Measurements from ENCODE around the gene DRICH1. TPM values are rescaled to one million over a fixed set of nuclear protein-coding genes. Genes with fewer than 3 reads are reported as not detected.

Gene DRICH1, protein sequence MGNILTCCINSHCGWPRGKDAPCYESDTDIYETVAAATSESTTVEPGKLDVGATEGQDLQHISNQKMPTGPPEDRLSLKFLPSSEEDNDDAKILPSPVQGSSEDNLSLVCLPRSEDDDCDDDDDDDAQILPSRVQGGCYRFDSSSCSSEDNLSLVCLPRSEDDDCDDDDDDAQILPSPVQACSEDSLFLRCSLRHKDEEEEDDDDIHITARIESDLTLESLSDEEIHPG
- 0.21 and 0.41 TPM in 2 replicates for polyA plus RNA-seq (2012; rRNA removed)
- polyA plus RNA-seq (2012; cell fraction: cytosol; rRNA removed), result 0.10 and 0.12 TPM in 2 replicates
- 2.4 and 2.6 TPM in 2 replicates for polyA plus RNA-seq (2012; cell fraction: nucleus; rRNA removed)

DNA sequence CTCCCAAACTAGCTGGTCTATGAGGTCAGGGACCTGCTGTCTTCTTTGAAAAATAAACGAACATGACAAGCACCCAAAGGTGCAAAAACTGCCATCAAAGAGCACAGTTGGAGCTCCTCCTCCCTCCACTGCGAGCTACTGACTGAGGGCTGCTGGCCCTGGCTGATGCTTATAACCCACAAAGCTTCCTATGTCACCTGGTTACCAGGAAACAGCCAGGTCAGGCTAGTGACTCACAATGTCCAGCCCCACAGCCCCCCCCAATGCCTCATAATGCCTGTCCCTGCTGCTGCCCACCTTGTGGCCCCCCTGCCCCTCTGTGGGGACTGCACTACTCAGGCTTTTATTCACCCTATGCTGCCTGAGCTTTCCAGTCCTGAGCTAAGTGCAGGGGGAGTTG is at the start of gene DRICH1:
DRICH1 (minus strand) TSS at position 144 of the 400 bp plus-strand sequence. CDS start 298 bp downstream, outside the sequence.
- CTCF ChIA-PET, result no interaction called here
- Histone ChIP-seq H3K9me3 (no peaks in the 10 kb centered on the region), H3K27me3 (ENCODE audit: insufficient read depth) (no peaks in the 10 kb centered on the region), H3K9ac (no peak within 1 kb of the TSS), H3K4me2 (no peak within 1 kb of the TSS), H4K20me1 (ENCODE audit: insufficient read depth) (no peaks in the 10 kb centered on the region), H3K27ac (ENCODE audit: low read depth in 2 of 2, low read length in 1 of 2) (no peak within 1 kb of the TSS), H2AFZ (ENCODE audit: low read depth) (no peak within 1 kb of the TSS), H3K79me2 (ENCODE audit: insufficient read depth) (no peaks in the 10 kb centered on the region), H3K4me1 (ENCODE audit: control insufficient read depth in 1 of 2, insufficient read depth in 2 of 2, low read depth in 1 of 2, low read length in 1 of 2) (no peaks in the 10 kb centered on the region), H3K4me3 (ENCODE audit: low read depth in 2 of 2, low read length in 1 of 2) (no peak within 1 kb of the TSS), H3K36me3 (replicated peaks in 1 of 2; ENCODE audit: control insufficient read depth in 1 of 2, insufficient read depth in 2 of 2, low read length in 1 of 2) (no peaks in the 10 kb centered on the region), H3F3A (replicated peaks; ENCODE audit: insufficient read depth) (no peaks in the 10 kb centered on the region), H3K9me2 (no peaks in the 10 kb centered on the region)
- POLR2A ChIA-PET, result interaction anchor here (0.6 kb wide), 1 partner anchor 27 kb away, joined by 3 read pairs; no protein-coding TSS in a partner anchor
- WGBS (ENCODE audit: low lambda C conversion rate), result 13% methylated on average over 1 of the region's 2 CpGs
- no peak for DNase-seq
- TF ChIP-seq MXI1 (IDR thresholded peaks at IDR 0.05; ENCODE audit: low read depth, low read length), result no peak
- TF ChIP-seq, protein P1, sequence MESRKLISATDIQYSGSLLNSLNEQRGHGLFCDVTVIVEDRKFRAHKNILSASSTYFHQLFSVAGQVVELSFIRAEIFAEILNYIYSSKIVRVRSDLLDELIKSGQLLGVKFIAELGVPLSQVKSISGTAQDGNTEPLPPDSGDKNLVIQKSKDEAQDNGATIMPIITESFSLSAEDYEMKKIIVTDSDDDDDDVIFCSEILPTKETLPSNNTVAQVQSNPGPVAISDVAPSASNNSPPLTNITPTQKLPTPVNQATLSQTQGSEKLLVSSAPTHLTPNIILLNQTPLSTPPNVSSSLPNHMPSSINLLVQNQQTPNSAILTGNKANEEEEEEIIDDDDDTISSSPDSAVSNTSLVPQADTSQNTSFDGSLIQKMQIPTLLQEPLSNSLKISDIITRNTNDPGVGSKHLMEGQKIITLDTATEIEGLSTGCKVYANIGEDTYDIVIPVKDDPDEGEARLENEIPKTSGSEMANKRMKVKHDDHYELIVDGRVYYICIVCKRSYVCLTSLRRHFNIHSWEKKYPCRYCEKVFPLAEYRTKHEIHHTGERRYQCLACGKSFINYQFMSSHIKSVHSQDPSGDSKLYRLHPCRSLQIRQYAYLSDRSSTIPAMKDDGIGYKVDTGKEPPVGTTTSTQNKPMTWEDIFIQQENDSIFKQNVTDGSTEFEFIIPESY (IDR thresholded peaks at IDR 0.05; ENCODE audit: borderline replicate concordance, low read depth), result no peak
- TF ChIP-seq RFX5 (IDR thresholded peaks at IDR 0.05; ENCODE audit: low read length), result no peak
- TF ChIP-seq SMC3 (IDR thresholded peaks at IDR 0.05; ENCODE audit: low read depth, low read length), result no peak
- TF ChIP-seq, protein P2, sequence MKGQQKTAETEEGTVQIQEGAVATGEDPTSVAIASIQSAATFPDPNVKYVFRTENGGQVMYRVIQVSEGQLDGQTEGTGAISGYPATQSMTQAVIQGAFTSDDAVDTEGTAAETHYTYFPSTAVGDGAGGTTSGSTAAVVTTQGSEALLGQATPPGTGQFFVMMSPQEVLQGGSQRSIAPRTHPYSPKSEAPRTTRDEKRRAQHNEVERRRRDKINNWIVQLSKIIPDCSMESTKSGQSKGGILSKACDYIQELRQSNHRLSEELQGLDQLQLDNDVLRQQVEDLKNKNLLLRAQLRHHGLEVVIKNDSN (IDR thresholded peaks at IDR 0.05; ENCODE audit: borderline replicate concordance, low read depth), result no peak
- TF ChIP-seq, protein P3, sequence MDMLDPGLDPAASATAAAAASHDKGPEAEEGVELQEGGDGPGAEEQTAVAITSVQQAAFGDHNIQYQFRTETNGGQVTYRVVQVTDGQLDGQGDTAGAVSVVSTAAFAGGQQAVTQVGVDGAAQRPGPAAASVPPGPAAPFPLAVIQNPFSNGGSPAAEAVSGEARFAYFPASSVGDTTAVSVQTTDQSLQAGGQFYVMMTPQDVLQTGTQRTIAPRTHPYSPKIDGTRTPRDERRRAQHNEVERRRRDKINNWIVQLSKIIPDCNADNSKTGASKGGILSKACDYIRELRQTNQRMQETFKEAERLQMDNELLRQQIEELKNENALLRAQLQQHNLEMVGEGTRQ (IDR thresholded peaks at IDR 0.05; ENCODE audit: borderline replicate concordance, low read depth, low read length), result no peak
- no peak for TF ChIP-seq GATA2 (CRISPR knock-in tag; IDR thresholded peaks at IDR 0.05)
- TF ChIP-seq JUND (IDR thresholded peaks at IDR 0.05), result no peak
- no peak for TF ChIP-seq ELF1 (IDR thresholded peaks at IDR 0.05)
- no peak for TF ChIP-seq POLR2AphosphoS5 (IDR thresholded peaks at IDR 0.05; ENCODE audit: low read depth, low read length)
- TF ChIP-seq RAD21 (IDR thresholded peaks at IDR 0.05; ENCODE audit: low read length), result no peak
- TF ChIP-seq FOXJ3 (CRISPR knock-in tag; IDR thresholded peaks at IDR 0.05), result no peak
- no peak for TF ChIP-seq CHD2 (IDR thresholded peaks at IDR 0.05; ENCODE audit: low read length, partially characterized antibody)
- TF ChIP-seq, protein P4, sequence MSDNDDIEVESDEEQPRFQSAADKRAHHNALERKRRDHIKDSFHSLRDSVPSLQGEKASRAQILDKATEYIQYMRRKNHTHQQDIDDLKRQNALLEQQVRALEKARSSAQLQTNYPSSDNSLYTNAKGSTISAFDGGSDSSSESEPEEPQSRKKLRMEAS (IDR thresholded peaks at IDR 0.05; ENCODE audit: low read depth), result no peak
- no peak for TF ChIP-seq EP300 (IDR thresholded peaks at IDR 0.05; ENCODE audit: borderline replicate concordance in 1 of 2, low read depth in 1 of 2, low read length in 1 of 2)
- no peak for TF ChIP-seq FOSL2 (IDR thresholded peaks at IDR 0.05; ENCODE audit: borderline replicate concordance, low read depth)
- no peak for TF ChIP-seq SIN3A (IDR thresholded peaks at IDR 0.05; ENCODE audit: borderline replicate concordance, low read depth, low read length)
